Small intestine (tissue), 16 donors: ENCODE data around the gene SLC24A5. TPM values are rescaled to one million over a fixed set of nuclear protein-coding genes. Genes with fewer than 3 reads are reported as not detected.

ENCODE experiments used
- DNase-seq, 2 donors: peaks; one replicate each; pipeline versions ENCODE4 v3.0.0 to v3.0.0-alpha.2; 2013
- FAIRE-seq: peaks from 2 replicates; lab custom pipeline; 2012; peaks lifted over from hg19 to GRCh38; lab: Jason Lieb, UNC
- H3K27ac ChIP-seq, 3 donors: one replicate each; pipeline ENCODE4 v1.5.1; 2013; ENCODE audit warnings: low read length in 2 of 3, mild to moderate bottlenecking in 2 of 3, control low read depth in 1 of 3, inconsistent platforms in 1 of 3, low read depth in 1 of 3, moderate library complexity in 1 of 3
- H3K27me3 ChIP-seq, 3 donors: one replicate each; pipeline ENCODE4 v1.6.1; 2013; ENCODE audit warnings: low read length in 3 of 3, inconsistent platforms in 1 of 3; ENCODE audit not compliant: control insufficient read depth in 3 of 3, insufficient read depth in 3 of 3
- H3K36me3 ChIP-seq, 3 donors: one replicate each; pipeline ENCODE4 v1.6.1; 2013; ENCODE audit warnings: low read length in 3 of 3, inconsistent platforms in 1 of 3, low read depth in 1 of 3, mild to moderate bottlenecking in 1 of 3, moderate library complexity in 1 of 3; ENCODE audit not compliant: control insufficient read depth in 3 of 3, insufficient read depth in 2 of 3
- H3K4me1 ChIP-seq, 3 donors: one replicate each; pipeline ENCODE4 v1.6.1; 2013; ENCODE audit warnings: low read length in 2 of 3, inconsistent platforms in 1 of 3, low read depth in 1 of 3, mild to moderate bottlenecking in 1 of 3, moderate library complexity in 1 of 3; ENCODE audit not compliant: control insufficient read depth in 3 of 3, insufficient read depth in 2 of 3
- H3K4me3 ChIP-seq, 3 donors: one replicate each; pipeline ENCODE4 v1.5.1; 2013; ENCODE audit warnings: low read length in 3 of 3, control low read depth in 1 of 3, inconsistent platforms in 1 of 3, low read depth in 1 of 3, mild to moderate bottlenecking in 1 of 3, moderate library complexity in 1 of 3
- H3K9me3 ChIP-seq, 2 donors: one replicate each; pipeline ENCODE4 v1.6.1; 2013; ENCODE audit warnings: low read depth in 1 of 2, low read length in 1 of 2; ENCODE audit not compliant: control insufficient read depth in 2 of 2, insufficient read depth in 1 of 2
- WGBS, 3 donors: extraction: QIAGEN DNeasy Blood & Tissue Kit; methylation state at CpG; one replicate each; pipeline ENCODE4 v1.1.7; 2013; 5-methylcytosine and 5-hydroxymethylcytosine counted together
- long read RNA-seq, 10 donors: transcript quantifications; one replicate each; lab custom pipeline, GENCODE V29; 2026
- polyA plus RNA-seq, 4 donors: library from polyadenylated mRNA; stranded (reverse) in 3 of 4; unstranded in 1 of 4; fragments of 200-250 nt in 3 of 4; fragments of 120-200 nt in 1 of 4; gene quantifications; one replicate each; pipeline versions ENCODE4 v1.2.1 to v1.2.3, GENCODE V29; 2013
- donor health status: healthy with polysubstance abuse.
- donor health status: control.
- donor health status: control.
- donor health status: Bipolar disorder and iron deficiency.
- donor health status: healthy.

The SLC24A5 gene
- polyA plus RNA-seq: under 1 TPM in 1 of 4 donors, not detected in 3; 0.03 TPM
- long read RNA-seq, donor 1: 0 reads
- long read RNA-seq, donor 2: 0 reads
- long read RNA-seq, donor 3: 0 reads
- long read RNA-seq, donor 4: 0 reads
- long read RNA-seq, donor 5: 0 reads
- long read RNA-seq, donor 6: 0 reads
- long read RNA-seq, donor 7: 0 reads
- long read RNA-seq, donor 8: 0 reads
- long read RNA-seq, donor 9: 0 reads
- long read RNA-seq, donor 10: 0 reads

- FAIRE-seq (no peak), DNase-seq (no peak)
- H3K27me3 ChIP-seq: peaks cover 0 to 2% (median 0%) of the 10 kb centered on the region in 3 donors
- no peaks in the 10 kb centered on the region for H3K9me3 ChIP-seq
- H3K4me1 ChIP-seq: no peaks in the 10 kb centered on the region
- no peak within 1 kb of the TSS for H3K4me3 ChIP-seq
- H3K36me3 ChIP-seq: no peaks in the 10 kb centered on the region
- H3K27ac ChIP-seq: no peak within 1 kb of the TSS
- WGBS, 3 donors: 82 to 86% (median 83%) methylated on average over 6 of the region's 6 CpGs
Observed at GRCh38 chr15:48120745-48121144, at the start of gene SLC24A5. Gene SLC24A5, plus strand, starts transcription at chr15:48120990. Its CDS starts 55 bp downstream, at chr15:48121045.

- Histone ChIP-seq H3K27ac (no peak overlapping the region), H3K36me3 (no peaks in the 10 kb centered on the region), H3K9me3 (no peaks in the 10 kb centered on the region), H3K27me3 (peaks cover 0 to 2% (median 0%) of the 10 kb centered on the region in 3 donors), H3K4me1 (no peaks in the 10 kb centered on the region), H3K4me3 (no peak overlapping the region)
- DNase-seq: no peak
- FAIRE-seq: no peak
- 78 to 83% (median 82%) methylated on average over 6 of the region's 6 CpGs for WGBS, 3 donors
Observed at GRCh38 chr15:48072941-48073340, 47.8 kb upstream of the SLC24A5 start.

GRCh38 chr15:48073881-48074280 is 46.9 kb upstream of the SLC24A5 start:
- no peak for FAIRE-seq
- 84 to 89% (median 87%) methylated on average over 4 of the region's 4 CpGs for WGBS, 3 donors

GRCh38 chr15:48076454-48076853 is 44.3 kb upstream of the SLC24A5 start:
- no peak overlapping the region for H3K27ac ChIP-seq
- no peak overlapping the region for H3K4me3 ChIP-seq
- H3K36me3 ChIP-seq: no peaks in the 10 kb centered on the region
- no peak for FAIRE-seq
- no peak for DNase-seq
- H3K9me3 ChIP-seq: no peaks in the 10 kb centered on the region
- no peaks in the 10 kb centered on the region for H3K4me1 ChIP-seq
- H3K27me3 ChIP-seq: peaks cover 0 to 2% (median 0%) of the 10 kb centered on the region in 3 donors
- WGBS, 3 donors: 70 to 81% (median 73%) methylated on average over 4 of the region's 4 CpGs

More at GRCh38 chr15:48073881-48074280, 46.9 kb upstream of the SLC24A5 start:
- H3K4me3 ChIP-seq: no peak overlapping the region
- peaks cover 0 to 2% (median 0%) of the 10 kb centered on the region in 3 donors for H3K27me3 ChIP-seq
- H3K9me3 ChIP-seq: no peaks in the 10 kb centered on the region
- no peaks in the 10 kb centered on the region for H3K4me1 ChIP-seq
- H3K27ac ChIP-seq: no peak overlapping the region
- no peaks in the 10 kb centered on the region for H3K36me3 ChIP-seq
- DNase-seq: no peak

GRCh38 chr15:48077616-48078184 is 43.1 kb upstream of the SLC24A5 start:
- FAIRE-seq (no peak), DNase-seq (no peak)
- 67 to 91% (median 74%) methylated on average over 1 of the region's 1 CpG for WGBS, 3 donors
- no peak overlapping the region for H3K27ac ChIP-seq
- H3K27me3 ChIP-seq: peaks cover 0 to 2% (median 0%) of the 10 kb centered on the region in 3 donors
- H3K4me1 ChIP-seq: no peaks in the 10 kb centered on the region
- H3K36me3 ChIP-seq: no peaks in the 10 kb centered on the region
- H3K4me3 ChIP-seq: no peak overlapping the region
- H3K9me3 ChIP-seq: no peaks in the 10 kb centered on the region

- Histone ChIP-seq H3K36me3 (no peaks in the 10 kb centered on the region), H3K27ac (no peak overlapping the region), H3K4me1 (no peaks in the 10 kb centered on the region), H3K9me3 (no peaks in the 10 kb centered on the region), H3K27me3 (peaks cover 0 to 5% (median 0%) of the 10 kb centered on the region in 3 donors), H3K4me3 (no peak overlapping the region)
- WGBS, 3 donors: 68 to 73% (median 68%) methylated on average over 6 of the region's 6 CpGs
- peak; percentile 28 to 35 for DNase-seq
- FAIRE-seq: no peak
Observed at GRCh38 chr15:48084759-48085590, 35.8 kb upstream of the SLC24A5 start.

- DNase-seq (no peak), FAIRE-seq (no peak)
- no peaks in the 10 kb centered on the region for H3K4me1 ChIP-seq
- no peaks in the 10 kb centered on the region for H3K9me3 ChIP-seq
- no peak overlapping the region for H3K27ac ChIP-seq
- H3K27me3 ChIP-seq: peaks cover 0 to 5% (median 0%) of the 10 kb centered on the region in 3 donors
- no peaks in the 10 kb centered on the region for H3K36me3 ChIP-seq
- H3K4me3 ChIP-seq: no peak overlapping the region
- WGBS, 3 donors: 89 to 94% (median 90%) methylated on average over 6 of the region's 6 CpGs
Observed at GRCh38 chr15:48085591-48085930, 35.2 kb upstream of the SLC24A5 start.

- no peak for FAIRE-seq
- Histone ChIP-seq H3K4me1 (no peaks in the 10 kb centered on the region), H3K27me3 (peaks cover 0 to 5% (median 0%) of the 10 kb centered on the region in 3 donors), H3K27ac (no peak overlapping the region), H3K9me3 (no peaks in the 10 kb centered on the region), H3K36me3 (no peaks in the 10 kb centered on the region), H3K4me3 (no peak overlapping the region)
- WGBS, 3 donors: 67 to 84% (median 79%) methylated on average over 5 of the region's 5 CpGs
- DNase-seq: no peak
Observed at GRCh38 chr15:48086133-48086532, 34.7 kb upstream of the SLC24A5 start.
